GM18505 (cell line): Measurements from ENCODE around the gene BABAM2.

ENCODE experiments used
- ATAC-seq: cut with Tn5 transposase; IDR thresholded peaks from one replicate; pipeline ENCODE4 v1.9.1; 2021; ENCODE audit not compliant: unreplicated experiment
- POLR2A ChIP-seq: IDR thresholded peaks from 4 replicates; pipeline ENCODE4 v1.6.1; 2011; ENCODE audit warnings: borderline replicate concordance; ENCODE audit not compliant: insufficient read depth, insufficient read length; ENCODE audit errors: extremely low read depth

BABAM2 gene

DNA sequence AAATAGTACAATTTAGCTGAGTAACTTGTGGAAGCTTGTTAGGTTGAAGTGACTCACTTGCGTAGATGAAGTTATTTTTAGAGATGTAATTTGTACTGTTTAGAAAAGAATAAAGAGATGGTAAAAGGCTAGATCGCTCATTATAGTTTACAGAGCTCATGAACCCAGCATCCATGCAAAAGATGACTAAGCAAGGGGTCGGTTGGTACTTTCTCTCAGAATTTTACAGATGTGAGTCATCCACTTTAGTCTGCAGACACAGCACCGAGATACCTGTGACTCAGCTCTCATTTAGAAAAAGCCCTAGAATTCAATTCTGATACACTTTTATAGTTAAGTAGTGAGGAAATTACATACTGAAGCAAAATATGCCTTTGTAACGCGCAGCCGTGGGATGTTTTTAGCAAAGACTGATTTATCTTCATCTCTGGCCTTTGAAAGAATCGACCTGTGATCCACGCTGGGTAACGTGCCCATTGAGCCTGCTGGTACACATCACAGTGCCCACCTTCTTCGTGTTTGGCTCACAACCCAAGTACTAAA lies 385.6 kb downstream of the BABAM2 start:
- peak; percentile 71 for ATAC-seq
- TF ChIP-seq POLR2A, result no peak

DNA sequence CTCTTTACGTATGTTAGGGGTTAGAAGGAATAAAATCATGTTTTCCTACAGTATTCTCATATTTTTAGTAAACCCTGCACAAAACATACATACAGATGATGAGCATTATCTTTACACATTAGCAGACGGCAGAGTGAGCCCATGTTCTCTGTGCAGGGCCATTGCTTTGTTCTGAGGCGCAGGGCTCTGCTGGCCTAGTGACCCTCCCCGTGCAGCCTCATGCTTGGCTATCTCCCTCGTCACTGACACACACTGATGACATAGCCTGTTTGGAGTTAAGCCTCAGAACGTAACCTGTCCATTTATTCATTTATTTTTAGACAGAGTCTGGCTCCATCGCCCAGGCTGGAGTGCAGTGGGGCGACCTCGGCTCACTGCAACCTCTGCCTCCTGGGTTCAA lies 386.3 kb downstream of the BABAM2 start:
- TF ChIP-seq POLR2A, result no peak
- ATAC-seq, result no peak

DNA sequence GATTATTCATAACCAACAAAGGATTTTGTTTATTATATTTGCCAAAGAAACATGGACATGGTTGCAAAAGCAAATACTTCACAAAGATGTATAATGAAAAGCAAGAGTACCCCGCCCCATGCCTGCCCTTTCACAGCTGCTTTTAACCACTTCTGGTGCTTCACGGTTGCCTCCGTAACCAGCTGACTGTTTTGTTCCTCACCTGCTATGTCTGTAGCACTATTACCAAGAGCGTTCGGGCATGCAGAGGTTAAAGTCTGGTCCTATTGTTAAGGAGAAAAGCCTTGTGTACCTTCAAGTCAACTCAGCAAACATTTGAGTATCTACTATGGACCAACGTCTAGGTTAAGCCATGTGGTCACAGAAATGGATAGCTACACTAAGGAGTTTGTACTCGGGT lies 386.9 kb downstream of the BABAM2 start:
- no peak for TF ChIP-seq POLR2A
- ATAC-seq, result no peak

DNA sequence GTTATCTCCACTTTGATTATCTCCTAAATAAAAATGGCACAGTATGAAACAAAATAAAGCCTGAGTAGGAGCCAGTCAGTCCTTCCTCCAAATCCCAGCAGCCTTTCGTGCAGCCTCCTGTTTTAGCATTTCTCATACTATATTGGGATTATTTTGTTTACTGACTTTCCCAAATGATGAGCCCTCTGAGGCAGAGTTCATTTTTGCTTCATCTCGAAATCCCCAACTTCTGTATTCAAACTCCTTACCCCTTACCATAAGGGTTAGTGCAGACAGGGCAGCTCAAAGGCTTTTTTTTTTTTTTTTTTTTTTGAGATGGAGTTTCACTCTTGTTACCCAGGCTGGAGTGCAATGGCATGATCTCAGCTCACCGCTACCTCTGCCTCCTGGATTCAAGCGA lies 388.8 kb downstream of the BABAM2 start:
- no peak for TF ChIP-seq POLR2A
- no peak for ATAC-seq

DNA sequence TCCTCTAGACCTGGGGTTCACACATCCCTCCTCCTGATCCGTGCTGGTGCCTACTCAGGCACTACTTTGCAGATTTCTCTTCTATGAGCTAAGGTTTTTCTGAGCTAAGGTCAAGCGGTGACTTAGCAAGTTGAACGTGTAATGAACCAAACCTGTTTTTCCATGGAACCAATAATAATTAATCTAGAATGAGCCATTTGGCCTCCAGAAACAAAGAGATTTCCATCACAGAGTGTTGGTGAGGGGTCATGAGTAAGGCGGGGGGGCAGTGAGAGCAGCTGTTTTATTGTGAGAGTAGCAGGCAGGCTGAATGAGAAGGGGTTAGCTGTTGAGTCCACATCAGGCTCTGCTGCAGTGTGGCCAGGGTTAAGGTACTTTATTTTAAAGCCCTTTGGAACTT lies 390.1 kb downstream of the BABAM2 start:
- no peak for ATAC-seq
- no peak for TF ChIP-seq POLR2A

DNA sequence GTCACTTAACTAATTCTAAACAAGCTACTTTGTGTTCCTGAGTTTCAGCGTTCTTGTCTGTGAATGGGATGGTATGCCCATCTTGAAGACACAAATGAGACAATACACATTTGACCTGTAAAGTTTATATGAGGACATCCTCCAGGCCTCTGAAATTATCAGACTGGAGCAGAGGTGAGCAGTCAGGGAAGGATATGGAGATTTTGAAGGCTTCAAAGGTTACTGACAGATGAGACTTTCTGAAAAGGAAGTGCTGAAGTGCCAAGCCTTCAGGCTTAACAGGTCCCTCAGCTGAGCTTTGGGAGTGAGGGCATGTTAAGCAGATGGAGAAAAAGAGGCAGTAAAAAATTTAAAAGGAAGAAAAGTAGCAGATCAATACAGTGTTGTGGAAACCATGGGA lies 391.2 kb downstream of the BABAM2 start:
- no peak for TF ChIP-seq POLR2A
- ATAC-seq, result no peak

DNA sequence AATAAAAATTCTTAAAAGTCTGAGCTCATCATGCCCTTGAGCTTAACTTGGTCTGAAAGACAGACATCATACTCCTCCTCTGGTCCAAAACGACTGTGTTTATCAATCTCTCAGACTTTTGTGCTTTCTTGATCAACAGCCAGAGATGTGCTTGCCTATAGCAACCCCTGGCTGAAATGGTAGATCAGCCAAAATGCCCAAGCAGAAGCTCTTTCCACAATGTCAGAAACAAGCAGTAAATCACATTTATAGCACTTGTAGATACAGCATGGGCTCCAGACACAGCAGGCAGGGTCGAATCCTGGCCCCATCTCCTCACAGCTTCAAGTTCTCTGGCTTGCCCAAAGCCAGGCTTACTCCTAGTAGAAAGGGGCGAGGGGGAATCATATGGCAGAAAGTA lies 391.7 kb downstream of the BABAM2 start:
- no peak for ATAC-seq
- TF ChIP-seq POLR2A, result no peak

DNA sequence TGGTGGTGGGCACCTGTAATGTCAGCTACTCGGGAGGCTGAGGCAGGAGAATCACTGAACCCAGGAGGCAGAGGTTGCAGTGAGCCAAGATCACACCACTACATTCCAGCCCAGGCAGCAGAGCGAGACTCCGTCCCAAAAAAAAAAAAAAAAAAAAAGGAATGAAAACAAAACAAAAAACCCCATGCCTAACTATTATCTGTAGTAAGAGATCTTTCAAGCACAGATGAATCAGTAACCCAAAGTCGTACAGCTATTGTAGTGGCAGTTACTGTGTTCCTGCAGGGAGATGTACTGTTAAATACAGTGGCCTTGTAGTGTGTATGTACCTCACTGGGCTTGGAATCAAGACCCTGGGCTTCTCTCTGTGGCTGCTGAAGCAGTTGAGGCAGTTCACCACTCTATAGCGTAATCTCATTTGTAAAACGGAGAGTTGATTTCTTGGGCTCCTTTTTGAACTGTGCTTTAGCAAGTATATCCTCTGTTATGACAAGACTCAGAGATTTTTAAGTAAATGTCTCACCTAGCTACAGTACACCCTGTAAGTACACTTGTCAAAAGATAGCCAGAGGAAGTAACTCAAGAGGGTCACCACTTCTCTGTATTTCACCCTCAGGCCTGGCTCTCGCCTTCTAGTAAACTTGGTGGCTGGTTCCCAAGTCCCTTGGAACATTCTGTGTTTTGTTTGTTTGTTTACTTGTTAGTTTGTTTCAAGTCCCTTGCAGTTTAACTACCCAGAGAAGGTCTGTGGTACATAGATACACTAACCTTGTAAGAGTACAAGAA lies 392.5 kb downstream of the BABAM2 start:
- no peak for TF ChIP-seq POLR2A
- ATAC-seq, result no peak

DNA sequence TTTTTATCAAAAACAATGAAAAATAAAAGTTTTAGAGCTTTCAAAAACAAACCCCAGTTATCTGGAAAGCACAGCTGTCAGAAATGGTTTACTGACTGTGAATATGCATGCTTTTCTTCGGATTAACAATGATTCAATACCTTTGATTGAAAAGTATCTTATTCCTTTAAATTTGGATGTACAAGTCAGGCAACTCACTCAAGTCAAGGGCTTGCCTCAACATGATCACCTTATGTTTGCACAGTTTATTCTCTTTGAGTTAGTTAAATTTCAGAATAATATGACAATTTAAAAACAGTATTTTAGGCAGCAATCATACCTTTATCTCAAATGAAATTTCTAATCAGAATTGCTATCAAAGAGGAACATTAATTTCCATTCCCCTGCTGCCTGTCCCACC lies 393.3 kb downstream of the BABAM2 start:
- no peak for TF ChIP-seq POLR2A
- no peak for ATAC-seq

DNA sequence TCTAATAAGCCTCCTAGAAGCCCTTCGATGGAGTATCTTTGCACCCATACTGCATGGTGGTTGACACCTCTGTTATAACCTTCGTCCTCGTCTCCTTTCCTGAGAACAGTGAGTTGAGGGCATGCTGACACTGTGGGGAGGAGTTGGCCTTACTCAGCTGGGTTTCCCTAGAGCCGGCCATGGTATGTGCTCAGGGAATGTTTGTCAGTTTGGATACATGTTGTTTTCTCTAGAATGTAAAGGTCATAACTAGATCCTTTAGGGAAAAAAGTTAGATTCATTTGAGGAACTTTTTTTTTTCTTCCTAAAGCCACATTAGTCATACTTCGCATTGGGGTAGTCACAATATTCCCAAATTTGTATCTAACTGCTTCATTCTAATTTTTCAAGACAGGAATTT lies 396.1 kb downstream of the BABAM2 start:
- TF ChIP-seq POLR2A, result no peak
- ATAC-seq, result no peak

DNA sequence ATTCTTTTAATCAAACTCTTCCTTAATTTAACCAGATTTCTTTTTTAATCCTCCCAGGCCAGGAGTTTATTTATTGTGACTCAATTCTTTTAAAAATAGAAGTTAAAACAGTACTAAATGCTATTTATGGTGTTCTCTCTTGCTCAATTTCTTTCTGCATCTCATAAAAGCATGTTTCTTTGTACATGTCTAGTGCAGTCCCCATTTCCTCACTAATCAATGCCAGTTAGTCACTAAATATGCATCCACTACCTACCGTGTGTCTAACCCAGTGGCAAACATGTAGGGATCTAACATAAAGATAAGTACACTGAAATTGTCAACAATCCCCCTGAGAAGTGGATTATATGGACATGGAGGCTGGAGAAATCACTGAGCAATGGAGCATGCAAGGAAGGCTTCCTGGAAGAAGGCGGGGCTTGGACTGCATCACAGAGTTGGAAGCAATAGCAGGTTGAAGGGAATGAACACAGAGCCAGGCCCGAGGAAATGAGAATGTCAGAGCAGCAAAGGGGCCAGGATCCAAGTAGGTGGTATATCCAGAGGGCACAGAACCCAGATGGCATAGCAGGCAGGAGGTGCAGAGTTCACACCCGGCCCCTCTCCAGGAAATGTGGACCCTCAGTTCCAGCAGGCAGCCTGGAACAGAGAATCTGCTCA lies 396.9 kb downstream of the BABAM2 start:
- ATAC-seq, result no peak

DNA sequence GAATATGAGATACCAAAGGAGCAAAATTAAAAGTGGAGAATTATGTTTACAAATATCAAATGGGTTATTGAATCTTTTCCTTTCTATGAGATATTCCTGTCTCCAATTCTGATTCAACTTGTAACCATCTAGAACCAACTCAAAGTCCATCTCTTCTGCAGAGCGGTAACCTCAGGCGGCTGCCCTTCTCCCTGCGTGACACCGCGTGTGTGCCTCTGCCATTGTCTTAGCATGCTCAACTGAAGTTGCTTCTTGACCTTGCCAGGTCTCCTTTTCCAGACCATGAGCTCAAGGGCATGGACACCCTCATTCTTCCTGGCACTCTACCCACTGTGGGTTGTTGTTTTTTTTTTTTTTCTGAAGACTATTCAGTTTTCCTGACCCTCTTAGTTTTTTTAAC lies 398.1 kb downstream of the BABAM2 start:
- ATAC-seq, result no peak
- no peak for TF ChIP-seq POLR2A

More for the DNA sequence above, 396.9 kb downstream of the BABAM2 start:
- TF ChIP-seq POLR2A, result no peak

DNA sequence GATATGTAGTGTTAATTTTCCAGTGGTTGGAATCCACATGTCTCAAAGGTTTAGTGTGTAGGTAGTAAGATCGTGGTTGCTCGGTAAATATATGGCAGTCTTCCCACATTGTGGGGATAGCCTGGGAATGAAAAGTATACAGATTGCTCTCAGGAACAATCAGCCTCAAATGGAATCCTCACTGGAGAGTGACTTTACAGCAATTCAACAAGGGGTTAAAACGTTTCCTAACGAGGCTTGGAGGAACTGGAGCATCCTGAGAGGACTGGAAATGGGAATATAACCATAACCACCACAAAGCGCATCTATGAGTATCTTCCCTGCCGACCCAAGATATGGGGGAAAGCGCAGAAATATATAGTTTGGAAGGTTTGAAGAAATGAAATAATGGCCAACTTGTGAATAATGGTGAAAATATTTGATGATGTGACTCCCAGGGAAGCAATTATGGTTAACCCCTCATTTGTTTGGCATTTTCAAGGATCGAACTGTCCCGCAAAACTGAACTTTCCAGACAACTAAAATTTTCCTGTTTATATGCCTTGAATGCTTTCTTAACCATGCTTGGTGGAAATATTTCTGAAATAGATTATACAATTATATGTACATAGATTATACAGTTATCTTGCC lies 401.4 kb downstream of the BABAM2 start:
- ATAC-seq, result no peak
- no peak for TF ChIP-seq POLR2A

DNA sequence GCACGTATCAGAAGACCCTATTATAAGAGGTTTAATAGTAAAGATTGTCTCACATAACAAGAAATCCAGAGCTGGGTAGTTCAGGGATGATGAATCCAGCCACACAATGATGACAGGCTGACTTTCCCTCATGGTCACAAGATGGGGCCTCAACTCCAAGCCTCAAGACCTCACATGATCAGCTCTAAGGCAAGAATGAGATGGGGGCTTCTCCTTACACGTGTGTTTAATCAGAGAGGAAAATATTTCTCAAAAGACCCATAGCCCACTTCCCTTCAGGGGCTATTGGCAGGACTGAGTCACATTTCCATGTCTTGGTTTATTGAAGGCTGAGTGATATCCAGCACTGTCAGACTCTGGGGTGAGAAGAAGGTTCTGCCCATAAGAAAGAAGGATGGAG lies 402.0 kb downstream of the BABAM2 start:
- ATAC-seq, result no peak
- no peak for TF ChIP-seq POLR2A

DNA sequence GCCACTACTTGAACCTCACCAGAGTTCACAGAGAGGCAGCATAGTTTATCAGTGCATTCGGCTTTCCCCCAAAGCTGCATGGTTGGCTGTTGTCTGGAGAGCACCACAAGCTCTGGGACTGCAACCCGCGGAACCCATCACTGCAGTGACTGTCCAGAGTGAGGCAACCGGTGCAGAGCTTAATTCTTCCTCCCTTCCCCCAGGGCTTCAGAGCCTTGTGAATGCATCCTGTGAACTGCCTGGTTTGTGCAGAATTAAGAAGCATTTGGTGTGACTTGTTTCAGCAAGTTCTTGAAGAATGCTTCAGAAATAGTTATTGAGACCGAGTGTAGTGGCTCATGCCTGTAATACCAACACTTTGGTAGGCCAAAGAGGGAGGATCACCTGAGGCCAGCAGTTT lies 402.9 kb downstream of the BABAM2 start:
- TF ChIP-seq POLR2A, result no peak
- ATAC-seq, result no peak

DNA sequence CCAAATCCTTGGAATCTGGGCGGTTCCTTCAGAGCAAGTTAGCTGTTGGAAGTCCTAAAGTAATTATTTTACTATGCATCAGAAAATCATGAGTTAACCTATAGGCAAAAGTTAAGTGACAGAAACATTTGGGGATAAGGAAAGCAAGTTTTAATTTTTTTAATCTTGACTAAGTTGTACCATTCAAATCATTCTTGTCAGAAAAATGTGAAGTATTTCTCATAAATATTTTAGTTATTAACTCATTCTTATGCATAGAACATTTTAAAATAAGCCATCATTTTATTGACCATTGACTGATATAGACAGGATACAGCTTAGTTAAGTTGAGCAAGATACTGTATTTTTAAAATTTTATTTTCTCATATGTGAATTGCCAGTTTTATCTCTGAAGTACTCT lies 403.9 kb downstream of the BABAM2 start:
- TF ChIP-seq POLR2A, result no peak
- ATAC-seq, result no peak
